GM23338 (cell line): ENCODE data around the gene PRR11. TPM values are rescaled to one million over a fixed set of nuclear protein-coding genes. Genes with fewer than 3 reads are reported as not detected.
A peak's percentile ranks its signal among the peaks of the same experiment; 100 is the strongest.

Experiments
- ATAC-seq: fragments of 200-7000 bp; cut with Tn5 transposase; 3 replicates; pipeline ENCODE4 v1.9.1; 2020
- DNase-seq: peaks from one replicate; pipeline ENCODE4 v3.0.0-alpha.2; 2015; ENCODE audit warnings: low spot score
- H2AFZ ChIP-seq: fragments of 200-600 bp; sonication (generic); 2 replicates; pipeline ENCODE4 v1.8.0; 2016; ENCODE audit warnings: antibody characterized with exemption, mild to moderate bottlenecking, moderate library complexity
- H3F3A ChIP-seq: fragments of 200-600 bp; sonication (generic); replicated peaks from 2 replicates; pipeline ENCODE4 v1.8.0; 2017; ENCODE audit warnings: antibody characterized with exemption, mixed run types, low read depth
- H3K27ac ChIP-seq: fragments of 200-600 bp; sonication (generic); 2 replicates; pipeline ENCODE4 v1.6.1; 2016; ENCODE audit warnings: low read depth
- H3K27me3 ChIP-seq: fragments of 200-600 bp; sonication (generic); 2 replicates; pipeline ENCODE4 v1.8.0; 2016; ENCODE audit warnings: mild to moderate bottlenecking, mixed run types, moderate library complexity; ENCODE audit not compliant: insufficient read depth
- H3K36me3 ChIP-seq: fragments of 200-600 bp; sonication (generic); 2 replicates; pipeline ENCODE4 v1.8.0; 2016; ENCODE audit warnings: mild to moderate bottlenecking; ENCODE audit not compliant: insufficient read depth
- H3K4me1 ChIP-seq: fragments of 200-600 bp; sonication (generic); 2 replicates; pipeline ENCODE4 v1.8.0; 2016; ENCODE audit warnings: mild to moderate bottlenecking, moderate library complexity; ENCODE audit not compliant: insufficient read depth
- H3K4me2 ChIP-seq: fragments of 200-600 bp; sonication (generic); 2 replicates; pipeline ENCODE4 v1.7.1; 2017; ENCODE audit warnings: mixed run types
- H3K4me3 ChIP-seq: fragments of 200-600 bp; sonication (generic); 2 replicates; pipeline ENCODE4 v1.6.1; 2016; ENCODE audit warnings: mixed run types
- H3K79me2 ChIP-seq: fragments of 200-600 bp; sonication (generic); replicated peaks from 2 replicates; pipeline ENCODE4 v1.8.0; 2017; ENCODE audit warnings: mild to moderate bottlenecking; ENCODE audit not compliant: insufficient read depth
- H3K9me2 ChIP-seq: fragments of 200-600 bp; sonication (generic); 2 replicates; pipeline ENCODE4 v1.8.0; 2017; ENCODE audit not compliant: insufficient read depth
- H4K20me1 ChIP-seq: fragments of 200-600 bp; sonication (generic); replicated peaks from 2 replicates; pipeline ENCODE4 v1.8.0; 2017; ENCODE audit warnings: mild to moderate bottlenecking; ENCODE audit not compliant: insufficient read depth
- H3K27ac Mint-ChIP-seq: 2 replicates; pipeline ENCODE4 v1.8.0; 2020; ENCODE audit warnings: inconsistent platforms, mild to moderate bottlenecking, moderate library complexity, mixed read lengths
- H3K27me3 Mint-ChIP-seq: 3 replicates; pipeline ENCODE4 v1.8.0; 2022; ENCODE audit warnings: low read depth, mild to moderate bottlenecking, moderate library complexity, mixed read lengths, inconsistent platforms; ENCODE audit not compliant: insufficient read depth, poor library complexity
- H3K36me3 Mint-ChIP-seq: 3 replicates; pipeline ENCODE4 v1.8.0; 2021; ENCODE audit warnings: low read depth, mild to moderate bottlenecking, inconsistent platforms, moderate library complexity, mixed read lengths
- H3K4me1 Mint-ChIP-seq: 3 replicates; pipeline ENCODE4 v1.8.0; 2020; ENCODE audit warnings: mild to moderate bottlenecking, inconsistent platforms, mixed read lengths
- H3K4me3 Mint-ChIP-seq: 3 replicates; pipeline ENCODE4 v1.8.0; 2021; ENCODE audit warnings: moderate library complexity, mild to moderate bottlenecking, inconsistent platforms, mixed read lengths
- H3K9me3 Mint-ChIP-seq: 3 replicates; pipeline ENCODE4 v1.8.0; 2020; ENCODE audit warnings: moderate library complexity, mild to moderate bottlenecking, inconsistent platforms, mixed read lengths
- CREB1 ChIP-seq: fragments of 250-450 bp; sonication (Bioruptor Pico); IDR thresholded peaks from 2 replicates; pipeline ENCODE4 v1.5.0; 2020; ENCODE audit warnings: low read depth, mild to moderate bottlenecking, moderate library complexity
- EZH2 ChIP-seq: fragments of 200-600 bp; sonication (generic); IDR thresholded peaks from one replicate; pipeline ENCODE4 v1.8.0; 2017; ENCODE audit warnings: antibody characterized with exemption, mild to moderate bottlenecking, low read depth; ENCODE audit not compliant: unreplicated experiment
- EZH2phosphoT487 ChIP-seq: fragments of 200-600 bp; sonication (generic); IDR thresholded peaks from one replicate; pipeline ENCODE4 v1.8.1; 2018; ENCODE audit warnings: antibody characterized with exemption; ENCODE audit not compliant: unreplicated experiment
- JUNB ChIP-seq: IDR thresholded peaks from one replicate; pipeline ENCODE4 v1.6.1; 2016; ENCODE audit warnings: antibody characterized with exemption; ENCODE audit not compliant: unreplicated experiment
- NANOG ChIP-seq: IDR thresholded peaks from 2 replicates; pipeline ENCODE4 v1.6.1; 2016; ENCODE audit warnings: antibody characterized with exemption, borderline replicate concordance
- POLR2AphosphoS5 ChIP-seq: IDR thresholded peaks from 2 replicates; pipeline ENCODE4 v1.6.1; 2016; ENCODE audit warnings: antibody characterized with exemption, low read depth
- STAT1 ChIP-seq: IDR thresholded peaks from one replicate; pipeline ENCODE4 v1.6.1; 2016; ENCODE audit warnings: antibody characterized with exemption; ENCODE audit not compliant: unreplicated experiment
- ZNF114 ChIP-seq: fragments of 250-450 bp; sonication (Bioruptor Pico); IDR thresholded peaks from 2 replicates; pipeline ENCODE4 v1.5.0; 2020; ENCODE audit warnings: mild to moderate bottlenecking, moderate library complexity
- ZNF331 ChIP-seq: fragments of 250-450 bp; sonication (Bioruptor Pico); IDR thresholded peaks from 2 replicates; pipeline ENCODE4 v1.5.0; 2020; ENCODE audit warnings: low read depth, mild to moderate bottlenecking, moderate library complexity
- polyA plus RNA-seq: library from polyadenylated mRNA; unstranded; fragments of >200 nt; fragmentation: Nextera tagmentation; extraction: Ambion mirVana; gene quantifications from 2 replicates; pipeline ENCODE4 v1.2.1, GENCODE V29; 2016
- total RNA-seq: library from RNA; depleted of rRNA; stranded (reverse); fragments of >200 nt; shearing (Covaris generic); gene quantifications from 2 replicates; pipeline ENCODE4 v1.2.3, GENCODE V29; 2014
- TF ChIP-seq, protein P1 (sequence below): IDR thresholded peaks from 2 replicates; pipeline ENCODE4 v1.6.1; 2016; ENCODE audit warnings: antibody characterized with exemption
- TF ChIP-seq, protein P2 (sequence below), 2 experiments: fragments of 200-600 bp in 1 of 2; sonication (generic) in 1 of 2; conservative IDR thresholded peaks; 2 replicates each; pipeline versions ENCODE4 v1.5.1 to v1.6.1; 2016 to 2017; ENCODE audit warnings: antibody characterized with exemption in 2 of 2, low read depth in 2 of 2, mild to moderate bottlenecking in 2 of 2, moderate library complexity in 1 of 2
- TF ChIP-seq, protein P3 (sequence below): fragments of 250-450 bp; sonication (Bioruptor Pico); IDR thresholded peaks from 2 replicates; pipeline ENCODE4 v1.5.0; 2020; ENCODE audit warnings: mild to moderate bottlenecking, moderate library complexity

Gene PRR11
- total and polyA plus RNA-seq, 2 experiments from 2014 or later = 42.7 to 55.9 TPM

DNA sequence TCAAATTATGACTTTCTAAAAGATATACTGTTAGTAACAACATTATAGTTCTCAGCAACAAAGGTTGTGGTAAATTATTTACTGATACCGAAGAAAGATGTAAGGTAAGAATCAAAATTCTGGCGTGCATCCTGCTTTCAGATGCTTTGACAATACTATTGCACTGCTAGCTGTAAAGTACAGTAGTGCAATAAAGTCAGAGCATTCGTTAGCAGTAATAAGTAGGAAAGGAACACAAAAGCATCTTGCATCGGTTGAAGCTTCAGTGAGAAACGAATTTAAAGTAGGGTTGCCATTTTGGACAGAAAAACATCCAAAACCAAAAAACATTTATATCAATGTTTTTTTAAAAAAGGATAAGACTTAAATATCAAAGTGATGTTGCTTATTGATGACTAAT, 4.5 kb upstream of the PRR11 start:
- Histone ChIP-seq H2AFZ (no peak overlapping the region), H3K4me1 (peaks cover 29% of the 10 kb centered on the region), H4K20me1 (peaks cover 39% of the 10 kb centered on the region), H3K36me3 (no peaks in the 10 kb centered on the region), H3K27ac (no peak overlapping the region), H3K4me3 (no peak overlapping the region), H3K27me3 (no peaks in the 10 kb centered on the region), H3F3A (no peaks in the 10 kb centered on the region), H3K4me2 (peak overlapping the region; percentile 84), H3K79me2 (peaks cover 84% of the 10 kb centered on the region), H3K9me2 (no peaks in the 10 kb centered on the region)
- H3K27ac Mint-ChIP-seq = no peak overlapping the region
- peaks cover 26% of the 10 kb centered on the region for H3K4me1 Mint-ChIP-seq
- no peaks in the 10 kb centered on the region for H3K9me3 Mint-ChIP-seq
- peaks cover 7% of the 10 kb centered on the region for H3K27me3 Mint-ChIP-seq
- DNase-seq = no peak
- ATAC-seq = no peak
- H3K36me3 Mint-ChIP-seq = peaks cover 6% of the 10 kb centered on the region; the same call in 2 of the 3 replicates
- no peak for TF ChIP-seq ZNF114 (CRISPR knock-in tag)
- H3K4me3 Mint-ChIP-seq = no peak overlapping the region

DNA sequence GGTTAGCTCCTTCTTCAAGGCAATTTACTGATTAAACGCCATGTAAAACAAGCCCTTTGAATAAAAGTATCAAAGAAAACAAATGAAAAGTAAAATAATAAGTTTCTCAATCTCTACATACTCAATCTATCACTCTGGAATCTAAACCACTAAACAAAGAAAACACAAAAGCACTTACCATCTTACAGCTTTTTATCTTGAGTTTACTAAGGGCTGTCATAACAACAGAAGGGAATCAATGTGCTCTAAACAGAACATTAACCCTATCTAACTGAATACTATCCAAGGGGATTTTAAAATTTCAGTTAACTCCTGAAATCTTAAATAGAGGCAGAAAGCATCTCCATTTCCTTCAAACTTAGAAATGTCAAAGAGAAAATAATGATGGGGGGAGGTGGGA, 4.0 kb upstream of the PRR11 start:
- Mint-ChIP-seq H3K27ac (no peak overlapping the region; the same call in 1 of the 2 replicates), H3K4me3 (peak overlapping the region; percentile 9; the same call in 2 of the 3 replicates)
- TF ChIP-seq ZNF331 (CRISPR knock-in tag) = no peak
- TF ChIP-seq JUNB = no peak
- no peak for TF ChIP-seq STAT1
- no peak for TF ChIP-seq EZH2
- TF ChIP-seq NANOG = no peak
- TF ChIP-seq ZNF114 (CRISPR knock-in tag) = no peak
- no peak for TF ChIP-seq CREB1 (CRISPR knock-in tag)
- no peak for TF ChIP-seq EZH2phosphoT487
- TF ChIP-seq, protein P1, sequence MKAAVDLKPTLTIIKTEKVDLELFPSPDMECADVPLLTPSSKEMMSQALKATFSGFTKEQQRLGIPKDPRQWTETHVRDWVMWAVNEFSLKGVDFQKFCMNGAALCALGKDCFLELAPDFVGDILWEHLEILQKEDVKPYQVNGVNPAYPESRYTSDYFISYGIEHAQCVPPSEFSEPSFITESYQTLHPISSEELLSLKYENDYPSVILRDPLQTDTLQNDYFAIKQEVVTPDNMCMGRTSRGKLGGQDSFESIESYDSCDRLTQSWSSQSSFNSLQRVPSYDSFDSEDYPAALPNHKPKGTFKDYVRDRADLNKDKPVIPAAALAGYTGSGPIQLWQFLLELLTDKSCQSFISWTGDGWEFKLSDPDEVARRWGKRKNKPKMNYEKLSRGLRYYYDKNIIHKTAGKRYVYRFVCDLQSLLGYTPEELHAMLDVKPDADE = no peak
- TF ChIP-seq, protein P2, sequence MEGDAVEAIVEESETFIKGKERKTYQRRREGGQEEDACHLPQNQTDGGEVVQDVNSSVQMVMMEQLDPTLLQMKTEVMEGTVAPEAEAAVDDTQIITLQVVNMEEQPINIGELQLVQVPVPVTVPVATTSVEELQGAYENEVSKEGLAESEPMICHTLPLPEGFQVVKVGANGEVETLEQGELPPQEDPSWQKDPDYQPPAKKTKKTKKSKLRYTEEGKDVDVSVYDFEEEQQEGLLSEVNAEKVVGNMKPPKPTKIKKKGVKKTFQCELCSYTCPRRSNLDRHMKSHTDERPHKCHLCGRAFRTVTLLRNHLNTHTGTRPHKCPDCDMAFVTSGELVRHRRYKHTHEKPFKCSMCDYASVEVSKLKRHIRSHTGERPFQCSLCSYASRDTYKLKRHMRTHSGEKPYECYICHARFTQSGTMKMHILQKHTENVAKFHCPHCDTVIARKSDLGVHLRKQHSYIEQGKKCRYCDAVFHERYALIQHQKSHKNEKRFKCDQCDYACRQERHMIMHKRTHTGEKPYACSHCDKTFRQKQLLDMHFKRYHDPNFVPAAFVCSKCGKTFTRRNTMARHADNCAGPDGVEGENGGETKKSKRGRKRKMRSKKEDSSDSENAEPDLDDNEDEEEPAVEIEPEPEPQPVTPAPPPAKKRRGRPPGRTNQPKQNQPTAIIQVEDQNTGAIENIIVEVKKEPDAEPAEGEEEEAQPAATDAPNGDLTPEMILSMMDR (conservative IDR thresholded peaks at IDR 0.05; ENCODE audit: low read depth in 2 of 2) = no peak
- TF ChIP-seq, protein P3, sequence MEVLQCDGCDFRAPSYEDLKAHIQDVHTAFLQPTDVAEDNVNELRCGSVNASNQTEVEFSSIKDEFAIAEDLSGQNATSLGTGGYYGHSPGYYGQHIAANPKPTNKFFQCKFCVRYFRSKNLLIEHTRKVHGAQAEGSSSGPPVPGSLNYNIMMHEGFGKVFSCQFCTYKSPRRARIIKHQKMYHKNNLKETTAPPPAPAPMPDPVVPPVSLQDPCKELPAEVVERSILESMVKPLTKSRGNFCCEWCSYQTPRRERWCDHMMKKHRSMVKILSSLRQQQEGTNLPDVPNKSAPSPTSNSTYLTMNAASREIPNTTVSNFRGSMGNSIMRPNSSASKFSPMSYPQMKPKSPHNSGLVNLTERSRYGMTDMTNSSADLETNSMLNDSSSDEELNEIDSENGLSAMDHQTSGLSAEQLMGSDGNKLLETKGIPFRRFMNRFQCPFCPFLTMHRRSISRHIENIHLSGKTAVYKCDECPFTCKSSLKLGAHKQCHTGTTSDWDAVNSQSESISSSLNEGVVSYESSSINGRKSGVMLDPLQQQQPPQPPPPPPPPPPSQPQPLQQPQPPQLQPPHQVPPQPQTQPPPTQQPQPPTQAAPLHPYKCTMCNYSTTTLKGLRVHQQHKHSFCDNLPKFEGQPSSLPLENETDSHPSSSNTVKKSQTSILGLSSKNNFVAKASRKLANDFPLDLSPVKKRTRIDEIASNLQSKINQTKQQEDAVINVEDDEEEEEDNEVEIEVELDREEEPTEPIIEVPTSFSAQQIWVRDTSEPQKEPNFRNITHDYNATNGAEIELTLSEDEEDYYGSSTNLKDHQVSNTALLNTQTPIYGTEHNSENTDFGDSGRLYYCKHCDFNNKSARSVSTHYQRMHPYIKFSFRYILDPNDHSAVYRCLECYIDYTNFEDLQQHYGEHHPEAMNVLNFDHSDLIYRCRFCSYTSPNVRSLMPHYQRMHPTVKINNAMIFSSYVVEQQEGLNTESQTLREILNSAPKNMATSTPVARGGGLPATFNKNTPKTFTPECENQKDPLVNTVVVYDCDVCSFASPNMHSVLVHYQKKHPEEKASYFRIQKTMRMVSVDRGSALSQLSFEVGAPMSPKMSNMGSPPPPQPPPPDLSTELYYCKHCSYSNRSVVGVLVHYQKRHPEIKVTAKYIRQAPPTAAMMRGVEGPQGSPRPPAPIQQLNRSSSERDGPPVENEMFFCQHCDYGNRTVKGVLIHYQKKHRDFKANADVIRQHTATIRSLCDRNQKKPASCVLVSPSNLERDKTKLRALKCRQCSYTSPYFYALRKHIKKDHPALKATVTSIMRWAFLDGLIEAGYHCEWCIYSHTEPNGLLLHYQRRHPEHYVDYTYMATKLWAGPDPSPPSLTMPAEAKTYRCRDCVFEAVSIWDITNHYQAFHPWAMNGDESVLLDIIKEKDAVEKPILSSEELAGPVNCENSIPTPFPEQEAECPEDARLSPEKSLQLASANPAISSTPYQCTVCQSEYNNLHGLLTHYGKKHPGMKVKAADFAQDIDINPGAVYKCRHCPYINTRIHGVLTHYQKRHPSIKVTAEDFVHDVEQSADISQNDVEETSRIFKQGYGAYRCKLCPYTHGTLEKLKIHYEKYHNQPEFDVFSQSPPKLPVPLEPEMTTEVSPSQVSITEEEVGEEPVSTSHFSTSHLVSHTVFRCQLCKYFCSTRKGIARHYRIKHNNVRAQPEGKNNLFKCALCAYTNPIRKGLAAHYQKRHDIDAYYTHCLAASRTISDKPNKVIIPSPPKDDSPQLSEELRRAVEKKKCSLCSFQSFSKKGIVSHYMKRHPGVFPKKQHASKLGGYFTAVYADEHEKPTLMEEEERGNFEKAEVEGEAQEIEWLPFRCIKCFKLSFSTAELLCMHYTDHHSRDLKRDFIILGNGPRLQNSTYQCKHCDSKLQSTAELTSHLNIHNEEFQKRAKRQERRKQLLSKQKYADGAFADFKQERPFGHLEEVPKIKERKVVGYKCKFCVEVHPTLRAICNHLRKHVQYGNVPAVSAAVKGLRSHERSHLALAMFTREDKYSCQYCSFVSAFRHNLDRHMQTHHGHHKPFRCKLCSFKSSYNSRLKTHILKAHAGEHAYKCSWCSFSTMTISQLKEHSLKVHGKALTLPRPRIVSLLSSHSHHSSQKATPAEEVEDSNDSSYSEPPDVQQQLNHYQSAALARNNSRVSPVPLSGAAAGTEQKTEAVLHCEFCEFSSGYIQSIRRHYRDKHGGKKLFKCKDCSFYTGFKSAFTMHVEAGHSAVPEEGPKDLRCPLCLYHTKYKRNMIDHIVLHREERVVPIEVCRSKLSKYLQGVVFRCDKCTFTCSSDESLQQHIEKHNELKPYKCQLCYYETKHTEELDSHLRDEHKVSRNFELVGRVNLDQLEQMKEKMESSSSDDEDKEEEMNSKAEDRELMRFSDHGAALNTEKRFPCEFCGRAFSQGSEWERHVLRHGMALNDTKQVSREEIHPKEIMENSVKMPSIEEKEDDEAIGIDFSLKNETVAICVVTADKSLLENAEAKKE (CRISPR knock-in tag) = no peak
- no peak for TF ChIP-seq POLR2AphosphoS5

More for the DNA sequence above, 4.0 kb upstream of the PRR11 start:
- Histone ChIP-seq H3K27ac (no peak overlapping the region), H3K27me3 (no peaks in the 10 kb centered on the region), H3F3A (no peaks in the 10 kb centered on the region), H2AFZ (no peak overlapping the region), H3K4me2 (peak overlapping the region; percentile 84), H3K4me3 (0 out of 2 replicates have a peak overlapping the region, but pooled peaks have one; percentile 12), H3K79me2 (peaks cover 84% of the 10 kb centered on the region), H3K36me3 (no peaks in the 10 kb centered on the region), H4K20me1 (peaks cover 33% of the 10 kb centered on the region), H3K4me1 (peaks cover 29% of the 10 kb centered on the region), H3K9me2 (no peaks in the 10 kb centered on the region)
- Mint-ChIP-seq H3K9me3 (no peaks in the 10 kb centered on the region), H3K4me1 (peaks cover 26% of the 10 kb centered on the region), H3K27me3 (peaks cover 7% of the 10 kb centered on the region), H3K36me3 (peaks cover 6% of the 10 kb centered on the region; the same call in 2 of the 3 replicates)
- DNase-seq (no peak), ATAC-seq (no peak)
